ENCODE data around the gene PCCA. TPM values are rescaled to one million over a fixed set of nuclear protein-coding genes. Genes with fewer than 3 reads are reported as not detected.
A peak's percentile ranks its signal among the peaks of the same experiment; 100 is the strongest.

Gene PCCA
- total RNA-seq (2021): 52.8 to 68.3 TPM (median 66.2 TPM) in 3 replicates
- percentile 79 among the genes with signal in this experiment for Bru-seq, nascent RNA
- long read RNA-seq, experiment 1, transcript PCCA-201 (23 exons, 2,418 nt): minor isoform, 28 of 212 reads
- long read RNA-seq, experiment 1, transcript PCCA-202 (24 exons, 2,494 nt): major isoform, 118 of 212 reads
- long read RNA-seq, experiment 1, transcript PCCA-203 (23 exons, 2,481 nt): minor isoform, 5 of 212 reads
- long read RNA-seq, experiment 1, partial matches to known transcripts: 8 of 212 reads
- long read RNA-seq, experiment 1, other reads (novel, unspliced or antisense): 53 of 212 reads
- long read RNA-seq, experiment 2, transcript PCCA-202 (24 exons, 2,494 nt): major isoform, 9 of 68 reads
- long read RNA-seq, experiment 2, partial matches to known transcripts: 17 of 68 reads
- long read RNA-seq, experiment 2, other reads (novel, unspliced or antisense): 41 of 68 reads
- long read RNA-seq, experiment 3, transcript PCCA-202 (24 exons, 2,494 nt): major isoform, 35 of 65 reads
- long read RNA-seq, experiment 3, partial matches to known transcripts: 5 of 65 reads
- long read RNA-seq, experiment 3, other reads (novel, unspliced or antisense): 18 of 65 reads

DNA sequence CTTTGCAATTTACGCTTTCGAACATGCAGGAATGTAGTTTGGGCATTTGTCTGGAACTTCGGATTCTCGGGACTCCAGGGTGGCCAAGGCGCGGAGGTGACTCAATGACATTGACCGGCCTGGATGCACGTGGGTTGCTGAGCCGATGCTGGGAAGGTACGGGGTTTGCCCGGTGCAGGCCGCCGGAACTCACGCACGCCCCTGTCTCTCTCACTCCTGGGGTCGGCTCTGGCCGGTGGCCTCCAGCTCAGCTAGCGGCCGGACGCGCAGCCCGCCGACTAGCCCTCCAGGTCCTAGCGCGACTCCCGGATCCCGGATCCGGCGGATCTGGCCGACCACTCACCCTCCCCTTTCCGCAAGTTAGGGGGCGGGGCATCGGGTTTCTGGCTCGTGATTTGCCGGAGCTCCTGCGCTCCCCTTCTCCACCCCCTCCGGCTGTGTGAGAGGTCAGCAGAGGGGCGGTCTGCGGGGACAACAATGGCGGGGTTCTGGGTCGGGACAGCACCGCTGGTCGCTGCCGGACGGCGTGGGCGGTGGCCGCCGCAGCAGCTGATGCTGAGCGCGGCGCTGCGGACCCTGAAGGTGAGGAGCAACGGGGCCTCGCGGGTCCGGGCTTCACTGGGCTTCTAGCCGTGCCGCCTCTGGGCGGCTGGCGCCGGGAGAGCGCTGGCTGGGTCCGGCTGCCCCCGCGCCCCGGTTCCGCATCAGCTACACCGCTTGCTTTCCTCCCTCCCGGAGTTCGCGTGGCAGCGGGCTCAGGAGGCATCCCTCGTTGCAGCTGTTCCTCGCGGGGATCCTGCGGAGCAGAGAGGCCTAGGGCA is at the start of gene PCCA:
PCCA (plus strand) TSS at position 450 of the 821 bp plus-strand sequence; CDS start at position 478, 28 bp downstream.
- ChIA-PET POLR2A (interaction anchor here (0.5 to 1.7 kb wide), 11 partner anchors 9 to 432 kb away, joined by 3 to 11 read pairs (median 4); partner anchors contain the start of gene ZIC2), CTCF (interaction anchor here (0.5 to 1.7 kb wide), 8 partner anchors 16 to 433 kb away, joined by 3 to 8 read pairs (median 5); no protein-coding TSS in a partner anchor)
- Mint-ChIP-seq H3K27ac (peak within 1 kb of the TSS; percentile 99), H3K36me3 (peaks cover 32% of the 10 kb centered on the region), H3K4me1 (peaks cover 38% of the 10 kb centered on the region), H3K4me3 (peak within 1 kb of the TSS; percentile 94), H3K27me3 (ENCODE audit: low read depth) (no peaks in the 10 kb centered on the region), H3K9me3 (no peaks in the 10 kb centered on the region)
- DNase-seq (ENCODE audit: low spot score) (peak; percentile 100), ATAC-seq (peak; percentile 95)
- TF ChIP-seq ZNF425 (CRISPR knock-in tag; conservative IDR thresholded peaks at IDR 0.05) (no peak), MXD4 (CRISPR knock-in tag; IDR thresholded peaks at IDR 0.05; ENCODE audit: borderline replicate concordance) (no peak), ZNF263 (CRISPR knock-in tag; IDR thresholded peaks at IDR 0.05; ENCODE audit: low read depth) (no peak), ZNF423 (CRISPR knock-in tag; IDR thresholded peaks at IDR 0.05) (no peak), IRF2 (CRISPR knock-in tag; IDR thresholded peaks at IDR 0.05; ENCODE audit: borderline replicate concordance, low read depth) (no peak), SMAD3 (CRISPR knock-in tag; IDR thresholded peaks at IDR 0.05; ENCODE audit: borderline replicate concordance) (peak; percentile 88), ESRRA (CRISPR knock-in tag; IDR thresholded peaks at IDR 0.05; ENCODE audit: borderline replicate concordance) (peak; percentile 32), USF2 (CRISPR knock-in tag; IDR thresholded peaks at IDR 0.05) (peak; percentile 61), FOXP1 (CRISPR knock-in tag; IDR thresholded peaks at IDR 0.05; ENCODE audit: borderline replicate concordance) (peak; percentile 92), IRF1 (CRISPR knock-in tag; IDR thresholded peaks at IDR 0.05) (0 out of 2 replicates have a peak, but pooled peaks have one; percentile 6), NFYB (CRISPR knock-in tag; conservative IDR thresholded peaks at IDR 0.05; ENCODE audit: low read depth) (0 out of 2 replicates have a peak, but pooled peaks have one; percentile 37), CREB1 (CRISPR knock-in tag; IDR thresholded peaks at IDR 0.05) (no peak), FOXP4 (CRISPR knock-in tag; IDR thresholded peaks at IDR 0.05) (peak; percentile 69; the same call in 1 of the 2 replicates), NR2C2 (CRISPR knock-in tag; IDR thresholded peaks at IDR 0.05) (0 out of 2 replicates have a peak, but pooled peaks have one; percentile 4)
- TF ChIP-seq, protein P1, sequence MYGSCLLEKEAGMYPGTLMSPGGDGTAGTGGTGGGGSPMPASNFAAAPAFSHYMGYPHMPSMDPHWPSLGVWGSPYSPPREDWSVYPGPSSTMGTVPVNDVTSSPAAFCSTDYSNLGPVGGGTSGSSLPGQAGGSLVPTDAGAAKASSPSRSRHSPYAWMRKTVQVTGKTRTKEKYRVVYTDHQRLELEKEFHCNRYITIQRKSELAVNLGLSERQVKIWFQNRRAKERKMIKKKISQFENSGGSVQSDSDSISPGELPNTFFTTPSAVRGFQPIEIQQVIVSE (CRISPR knock-in tag; IDR thresholded peaks at IDR 0.05; ENCODE audit: borderline replicate concordance): no peak
- TF ChIP-seq, protein P2, sequence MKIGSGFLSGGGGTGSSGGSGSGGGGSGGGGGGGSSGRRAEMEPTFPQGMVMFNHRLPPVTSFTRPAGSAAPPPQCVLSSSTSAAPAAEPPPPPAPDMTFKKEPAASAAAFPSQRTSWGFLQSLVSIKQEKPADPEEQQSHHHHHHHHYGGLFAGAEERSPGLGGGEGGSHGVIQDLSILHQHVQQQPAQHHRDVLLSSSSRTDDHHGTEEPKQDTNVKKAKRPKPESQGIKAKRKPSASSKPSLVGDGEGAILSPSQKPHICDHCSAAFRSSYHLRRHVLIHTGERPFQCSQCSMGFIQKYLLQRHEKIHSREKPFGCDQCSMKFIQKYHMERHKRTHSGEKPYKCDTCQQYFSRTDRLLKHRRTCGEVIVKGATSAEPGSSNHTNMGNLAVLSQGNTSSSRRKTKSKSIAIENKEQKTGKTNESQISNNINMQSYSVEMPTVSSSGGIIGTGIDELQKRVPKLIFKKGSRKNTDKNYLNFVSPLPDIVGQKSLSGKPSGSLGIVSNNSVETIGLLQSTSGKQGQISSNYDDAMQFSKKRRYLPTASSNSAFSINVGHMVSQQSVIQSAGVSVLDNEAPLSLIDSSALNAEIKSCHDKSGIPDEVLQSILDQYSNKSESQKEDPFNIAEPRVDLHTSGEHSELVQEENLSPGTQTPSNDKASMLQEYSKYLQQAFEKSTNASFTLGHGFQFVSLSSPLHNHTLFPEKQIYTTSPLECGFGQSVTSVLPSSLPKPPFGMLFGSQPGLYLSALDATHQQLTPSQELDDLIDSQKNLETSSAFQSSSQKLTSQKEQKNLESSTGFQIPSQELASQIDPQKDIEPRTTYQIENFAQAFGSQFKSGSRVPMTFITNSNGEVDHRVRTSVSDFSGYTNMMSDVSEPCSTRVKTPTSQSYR (CRISPR knock-in tag; IDR thresholded peaks at IDR 0.05): 0 out of 2 replicates have a peak, but pooled peaks have one; percentile 26
- TF ChIP-seq, protein P3, sequence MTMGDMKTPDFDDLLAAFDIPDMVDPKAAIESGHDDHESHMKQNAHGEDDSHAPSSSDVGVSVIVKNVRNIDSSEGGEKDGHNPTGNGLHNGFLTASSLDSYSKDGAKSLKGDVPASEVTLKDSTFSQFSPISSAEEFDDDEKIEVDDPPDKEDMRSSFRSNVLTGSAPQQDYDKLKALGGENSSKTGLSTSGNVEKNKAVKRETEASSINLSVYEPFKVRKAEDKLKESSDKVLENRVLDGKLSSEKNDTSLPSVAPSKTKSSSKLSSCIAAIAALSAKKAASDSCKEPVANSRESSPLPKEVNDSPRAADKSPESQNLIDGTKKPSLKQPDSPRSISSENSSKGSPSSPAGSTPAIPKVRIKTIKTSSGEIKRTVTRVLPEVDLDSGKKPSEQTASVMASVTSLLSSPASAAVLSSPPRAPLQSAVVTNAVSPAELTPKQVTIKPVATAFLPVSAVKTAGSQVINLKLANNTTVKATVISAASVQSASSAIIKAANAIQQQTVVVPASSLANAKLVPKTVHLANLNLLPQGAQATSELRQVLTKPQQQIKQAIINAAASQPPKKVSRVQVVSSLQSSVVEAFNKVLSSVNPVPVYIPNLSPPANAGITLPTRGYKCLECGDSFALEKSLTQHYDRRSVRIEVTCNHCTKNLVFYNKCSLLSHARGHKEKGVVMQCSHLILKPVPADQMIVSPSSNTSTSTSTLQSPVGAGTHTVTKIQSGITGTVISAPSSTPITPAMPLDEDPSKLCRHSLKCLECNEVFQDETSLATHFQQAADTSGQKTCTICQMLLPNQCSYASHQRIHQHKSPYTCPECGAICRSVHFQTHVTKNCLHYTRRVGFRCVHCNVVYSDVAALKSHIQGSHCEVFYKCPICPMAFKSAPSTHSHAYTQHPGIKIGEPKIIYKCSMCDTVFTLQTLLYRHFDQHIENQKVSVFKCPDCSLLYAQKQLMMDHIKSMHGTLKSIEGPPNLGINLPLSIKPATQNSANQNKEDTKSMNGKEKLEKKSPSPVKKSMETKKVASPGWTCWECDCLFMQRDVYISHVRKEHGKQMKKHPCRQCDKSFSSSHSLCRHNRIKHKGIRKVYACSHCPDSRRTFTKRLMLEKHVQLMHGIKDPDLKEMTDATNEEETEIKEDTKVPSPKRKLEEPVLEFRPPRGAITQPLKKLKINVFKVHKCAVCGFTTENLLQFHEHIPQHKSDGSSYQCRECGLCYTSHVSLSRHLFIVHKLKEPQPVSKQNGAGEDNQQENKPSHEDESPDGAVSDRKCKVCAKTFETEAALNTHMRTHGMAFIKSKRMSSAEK (CRISPR knock-in tag; IDR thresholded peaks at IDR 0.05; ENCODE audit: borderline replicate concordance): no peak
- TF ChIP-seq, protein P4, sequence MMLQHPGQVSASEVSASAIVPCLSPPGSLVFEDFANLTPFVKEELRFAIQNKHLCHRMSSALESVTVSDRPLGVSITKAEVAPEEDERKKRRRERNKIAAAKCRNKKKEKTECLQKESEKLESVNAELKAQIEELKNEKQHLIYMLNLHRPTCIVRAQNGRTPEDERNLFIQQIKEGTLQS (CRISPR knock-in tag; conservative IDR thresholded peaks at IDR 0.05): no peak
